GM19324 (cell line): ENCODE results near the gene MOB3B.

ENCODE experiments used
- ATAC-seq: cut with Tn5 transposase; IDR thresholded peaks from one replicate; pipeline ENCODE4 v1.9.1; 2021; ENCODE audit warnings: mild to moderate bottlenecking, moderate library complexity; ENCODE audit not compliant: unreplicated experiment, low FRiP score

The MOB3B gene

GRCh38 chr9:27395484-27395921 is 134.1 kb downstream of the MOB3B start:
- no peak for ATAC-seq

GRCh38 chr9:27394826-27395201 is 134.8 kb downstream of the MOB3B start:
- no peak for ATAC-seq

- ATAC-seq = no peak
Measured at GRCh38 chr9:27394154-27394825, 135.3 kb downstream of the MOB3B start.

- ATAC-seq = no peak
Measured at GRCh38 chr9:27393054-27393846, 136.4 kb downstream of the MOB3B start.

- no peak for ATAC-seq
Measured at GRCh38 chr9:27392451-27392850, 137.2 kb downstream of the MOB3B start.

- ATAC-seq = no peak
Measured at GRCh38 chr9:27391040-27391895, 138.3 kb downstream of the MOB3B start.

GRCh38 chr9:27388150-27388549 is 141.5 kb downstream of the MOB3B start:
- ATAC-seq = no peak

- no peak for ATAC-seq
Measured at GRCh38 chr9:27387722-27388121, 141.9 kb downstream of the MOB3B start.

GRCh38 chr9:27386571-27387091 is 143.0 kb downstream of the MOB3B start:
- ATAC-seq = no peak

GRCh38 chr9:27385606-27386322 is 143.8 kb downstream of the MOB3B start:
- ATAC-seq = no peak

- no peak for ATAC-seq
Measured at GRCh38 chr9:27384262-27385014, 145.2 kb downstream of the MOB3B start.

GRCh38 chr9:27383524-27383923 is 146.1 kb downstream of the MOB3B start:
- peak; percentile 61 for ATAC-seq

- ATAC-seq = no peak
Measured at GRCh38 chr9:27382975-27383374, 146.6 kb downstream of the MOB3B start.

- no peak for ATAC-seq
Measured at GRCh38 chr9:27382308-27382707, 147.3 kb downstream of the MOB3B start.

GRCh38 chr9:27379311-27380251 is 150.0 kb downstream of the MOB3B start:
- no peak for ATAC-seq

GRCh38 chr9:27377811-27378456 is 151.7 kb downstream of the MOB3B start:
- peak; percentile 74 for ATAC-seq

GRCh38 chr9:27377147-27377807 is 152.3 kb downstream of the MOB3B start:
- peak; percentile 63 for ATAC-seq
